Liver (tissue), 3 donors: ENCODE data around the gene GJA10.

Experiments
- ATF3 ChIP-seq: IDR thresholded peaks from 2 replicates; pipeline ENCODE4 v1.6.1; 2016; ENCODE audit warnings: antibody characterized with exemption
- CTCF ChIP-seq: fragments of 150-350 bp; IDR thresholded peaks from 2 replicates; pipeline ENCODE4 v1.5.1; 2017; ENCODE audit warnings: improper control_type of control experiment, low read depth, low read length; ENCODE audit not compliant: missing input control
- GABPA ChIP-seq, 2 donors: IDR thresholded peaks in 1 of 2; conservative IDR thresholded peaks in 1 of 2; 2 replicates each; pipeline ENCODE4 v1.6.1; 2016; ENCODE audit warnings: antibody characterized with exemption in 2 of 2, mild to moderate bottlenecking in 1 of 2, moderate library complexity in 1 of 2
- HNF4A ChIP-seq, 2 donors: conservative IDR thresholded peaks; 2 replicates each; pipeline ENCODE4 v1.6.1; 2016; ENCODE audit warnings: antibody characterized with exemption in 2 of 2, mild to moderate bottlenecking in 2 of 2
- JUND ChIP-seq, 2 donors: IDR thresholded peaks; 2 replicates each; pipeline ENCODE4 v1.6.1; 2016; ENCODE audit warnings: antibody characterized with exemption in 2 of 2
- MAX ChIP-seq: IDR thresholded peaks from 2 replicates; pipeline ENCODE4 v1.6.1; 2016; ENCODE audit warnings: antibody characterized with exemption
- RAD21 ChIP-seq, 2 donors: IDR thresholded peaks; 2 replicates each; pipeline ENCODE4 v1.6.1; 2016; ENCODE audit warnings: antibody characterized with exemption in 2 of 2, mild to moderate bottlenecking in 2 of 2
- REST ChIP-seq: IDR thresholded peaks from 2 replicates; pipeline ENCODE4 v1.6.1; 2016; ENCODE audit warnings: antibody characterized with exemption, mild to moderate bottlenecking
- RXRA ChIP-seq, 2 donors: IDR thresholded peaks; 2 replicates each; pipeline ENCODE4 v1.6.1; 2017 to 2018; ENCODE audit warnings: antibody characterized with exemption in 2 of 2, mild to moderate bottlenecking in 1 of 2
- TAF1 ChIP-seq: conservative IDR thresholded peaks from 2 replicates; pipeline ENCODE4 v1.6.1; 2016; ENCODE audit warnings: antibody characterized with exemption, mild to moderate bottlenecking
- YY1 ChIP-seq: IDR thresholded peaks from 2 replicates; pipeline ENCODE4 v1.6.1; 2016; ENCODE audit warnings: antibody characterized with exemption, mild to moderate bottlenecking
- donor health status: healthy.
- donor health status: healthy.

- TF ChIP-seq CTCF = no peak
- no peak for TF ChIP-seq YY1
- TF ChIP-seq JUND (IDR thresholded peaks at IDR 0.05) = no peak
- TF ChIP-seq GABPA (IDR thresholded peaks at IDR 0.05 in 1 of 2, conservative IDR thresholded peaks at IDR 0.05 in 1 of 2) = no peak
- TF ChIP-seq TAF1 = no peak
- TF ChIP-seq HNF4A (conservative IDR thresholded peaks at IDR 0.05) = no peak
- no peak for TF ChIP-seq MAX
- TF ChIP-seq RAD21 (IDR thresholded peaks at IDR 0.05) = no peak
- no peak for TF ChIP-seq RXRA (IDR thresholded peaks at IDR 0.05)
- no peak for TF ChIP-seq ATF3
- TF ChIP-seq REST = no peak
Observed at GRCh38 chr6:89859744-89860143, 34.5 kb upstream of the GJA10 start.
